Transverse colon (tissue), 3 donors: ENCODE measurements around the gene TMEM9.

ENCODE experiments used
- CTCF ChIP-seq, 5 experiments: fragments of 200-600 bp in 3 of 5; fragments of 450-650 bp in 2 of 5; sonication (generic) in 3 of 5; IDR thresholded peaks; 1 replicate in 2 of 5; 2 replicates in 3 of 5; pipeline ENCODE4 v1.5.1; 2016 to 2017; ENCODE audit warnings: antibody characterized with exemption in 5 of 5, inconsistent platforms in 3 of 5, mild to moderate bottlenecking in 2 of 5, moderate library complexity in 1 of 5
- EP300 ChIP-seq: sonication (generic); formaldehyde crosslinking; IDR thresholded peaks from one replicate; pipeline ENCODE4 v1.6.1; 2017; ENCODE audit warnings: antibody characterized with exemption, low read depth
- POLR2A ChIP-seq: fragments of 450-650 bp; IDR thresholded peaks from one replicate; pipeline ENCODE4 v1.6.1; 2016; ENCODE audit warnings: antibody characterized with exemption, mild to moderate bottlenecking, moderate library complexity

GRCh38 chr1:201163707-201164106 is 9.4 kb upstream of the TMEM9 start:
- TF ChIP-seq CTCF (IDR thresholded peaks at IDR 0.05) (no peak), POLR2A (no peak), EP300 (no peak)
